GM03348 (cell line): Measurements from ENCODE around the gene MANEA.
"Not testable (repeated sequence)": the region's sequence is repeated elsewhere in the genome, so short reads cannot be mapped to it uniquely, and the experiment has no call there.

Experiments
- DNase-seq: peaks from one replicate; pipeline ENCODE4 v3.0.0; 2012; ENCODE audit warnings: low spot score

MANEA gene, protein sequence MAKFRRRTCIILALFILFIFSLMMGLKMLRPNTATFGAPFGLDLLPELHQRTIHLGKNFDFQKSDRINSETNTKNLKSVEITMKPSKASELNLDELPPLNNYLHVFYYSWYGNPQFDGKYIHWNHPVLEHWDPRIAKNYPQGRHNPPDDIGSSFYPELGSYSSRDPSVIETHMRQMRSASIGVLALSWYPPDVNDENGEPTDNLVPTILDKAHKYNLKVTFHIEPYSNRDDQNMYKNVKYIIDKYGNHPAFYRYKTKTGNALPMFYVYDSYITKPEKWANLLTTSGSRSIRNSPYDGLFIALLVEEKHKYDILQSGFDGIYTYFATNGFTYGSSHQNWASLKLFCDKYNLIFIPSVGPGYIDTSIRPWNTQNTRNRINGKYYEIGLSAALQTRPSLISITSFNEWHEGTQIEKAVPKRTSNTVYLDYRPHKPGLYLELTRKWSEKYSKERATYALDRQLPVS

DNA sequence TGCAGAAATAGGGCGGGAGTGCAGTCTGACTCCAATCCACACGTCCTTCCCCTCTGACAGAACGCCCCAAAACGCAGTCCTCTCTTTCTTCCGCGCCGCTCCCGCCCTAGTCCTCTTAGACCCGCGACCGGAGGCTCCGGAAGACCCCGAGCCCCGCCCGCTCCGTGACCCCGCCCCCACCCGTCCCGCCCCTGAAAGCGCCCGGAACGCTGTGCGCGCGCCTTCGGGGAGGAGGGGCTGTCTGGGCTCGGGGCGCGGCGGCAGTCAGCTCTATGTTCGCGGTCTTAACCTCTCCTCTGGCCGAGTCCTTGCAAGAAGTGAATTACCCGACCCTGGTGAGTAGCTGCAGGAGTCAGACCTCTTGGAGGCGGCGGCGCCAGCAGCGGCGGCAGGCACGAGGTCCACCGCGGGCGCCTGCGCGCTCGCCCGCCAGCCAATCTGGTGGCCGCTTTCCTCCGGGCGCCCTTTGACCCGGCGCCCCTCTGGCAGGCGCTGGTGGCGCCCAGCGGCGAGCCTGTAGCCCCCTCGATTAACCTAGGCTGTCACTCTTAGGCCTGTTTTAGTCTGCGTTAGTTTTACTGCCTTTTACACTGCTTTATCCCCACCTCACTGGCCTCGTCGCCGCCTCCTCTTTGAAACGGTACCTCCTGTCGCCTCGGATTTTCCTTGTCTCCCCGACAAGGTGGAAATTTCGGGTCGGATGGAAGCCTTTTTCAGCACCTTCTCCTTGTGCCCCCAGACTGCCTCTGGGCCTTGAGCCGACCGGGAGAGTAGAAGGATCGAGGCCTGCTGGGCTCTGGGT, at the start of gene MANEA:
MANEA (plus strand) TSS at position 232 of the 802 bp plus-strand sequence. CDS start 8,905 bp downstream, outside the sequence.
- peak; percentile 94 for DNase-seq

DNA sequence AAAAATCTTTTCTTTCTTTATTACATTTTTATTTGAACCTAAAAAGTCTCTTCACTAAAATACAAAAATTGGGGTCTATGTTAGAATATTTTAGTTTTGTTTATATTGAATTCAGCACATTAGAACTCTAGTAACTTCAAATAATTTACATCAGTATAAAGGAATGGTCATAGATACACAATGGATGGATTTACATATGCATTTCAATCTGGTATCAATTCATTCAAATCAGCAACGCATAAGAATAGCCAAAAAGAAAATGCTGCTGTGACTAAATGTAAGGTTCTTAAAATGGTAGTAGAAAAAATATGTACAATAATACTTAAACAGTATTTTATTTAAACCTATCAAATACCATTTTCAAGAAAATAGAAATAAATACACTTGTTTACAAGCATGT, 47.6 kb upstream of the MANEA start:
- no peak for DNase-seq

GRCh38 chr6:95530176-95530819, 47.0 kb upstream of the MANEA start:
- no peak for DNase-seq

- DNase-seq: no peak
These were observed 33.5 kb upstream of the MANEA start for GRCh38 chr6:95543798-95544197.

DNA sequence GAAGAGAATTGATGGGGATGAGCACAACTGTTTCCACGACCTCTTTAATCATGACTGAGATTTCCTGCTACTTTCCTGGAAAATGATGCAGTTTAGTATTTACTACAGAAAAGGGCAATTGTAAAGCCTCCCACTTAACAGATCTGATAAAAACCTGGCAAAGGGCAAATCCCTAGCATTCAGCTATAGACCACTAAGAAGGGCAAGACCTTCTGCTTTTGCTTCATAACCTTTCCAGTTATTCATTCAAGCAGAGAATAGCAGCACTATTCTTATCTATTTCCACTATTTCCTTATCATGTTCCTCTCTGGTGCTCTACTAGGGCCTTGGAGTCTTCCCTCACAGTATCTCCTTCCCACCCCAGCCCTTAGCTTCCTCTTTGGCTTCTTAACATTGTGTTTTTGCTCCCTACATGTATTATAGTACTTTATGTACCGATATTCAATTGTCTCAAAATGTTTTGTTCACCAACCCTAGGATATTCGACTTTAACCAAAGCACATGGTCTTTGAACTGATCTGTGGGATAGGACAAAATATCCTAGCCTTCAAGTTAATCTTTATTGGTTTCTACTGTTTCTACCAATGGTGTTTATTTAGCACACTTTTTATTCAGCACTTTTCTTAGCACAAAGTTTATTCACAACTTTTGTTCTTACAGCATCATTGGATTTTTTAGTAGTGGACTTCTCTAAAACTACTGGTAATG, 32.7 kb upstream of the MANEA start:
- no peak for DNase-seq

DNA sequence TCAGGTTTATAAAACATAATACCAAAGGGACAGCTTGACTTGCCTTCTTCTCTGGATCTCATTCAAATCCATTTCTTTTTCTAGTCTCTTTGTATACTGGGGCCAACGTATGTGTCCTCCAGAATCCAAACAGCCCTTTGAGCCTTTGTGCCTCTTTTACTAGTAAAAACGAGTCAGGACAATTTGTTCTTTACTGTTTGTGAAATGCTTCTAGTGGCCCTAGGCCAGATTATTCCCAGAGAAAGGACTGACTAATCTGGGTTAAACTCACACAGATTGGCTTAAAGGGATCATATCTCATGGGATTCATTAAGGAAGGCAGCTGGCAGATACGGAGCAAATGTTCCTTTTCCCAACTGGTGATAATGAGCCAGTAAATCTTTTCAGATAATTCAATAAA, 32.1 kb upstream of the MANEA start:
- DNase-seq: no peak

GRCh38 chr6:95545686-95546085, 31.6 kb upstream of the MANEA start:
- no peak for DNase-seq

- DNase-seq: no peak
These were observed 31.2 kb upstream of the MANEA start for GRCh38 chr6:95546148-95546547.

GRCh38 chr6:95547043-95547442, 30.3 kb upstream of the MANEA start:
- DNase-seq: no peak

DNA sequence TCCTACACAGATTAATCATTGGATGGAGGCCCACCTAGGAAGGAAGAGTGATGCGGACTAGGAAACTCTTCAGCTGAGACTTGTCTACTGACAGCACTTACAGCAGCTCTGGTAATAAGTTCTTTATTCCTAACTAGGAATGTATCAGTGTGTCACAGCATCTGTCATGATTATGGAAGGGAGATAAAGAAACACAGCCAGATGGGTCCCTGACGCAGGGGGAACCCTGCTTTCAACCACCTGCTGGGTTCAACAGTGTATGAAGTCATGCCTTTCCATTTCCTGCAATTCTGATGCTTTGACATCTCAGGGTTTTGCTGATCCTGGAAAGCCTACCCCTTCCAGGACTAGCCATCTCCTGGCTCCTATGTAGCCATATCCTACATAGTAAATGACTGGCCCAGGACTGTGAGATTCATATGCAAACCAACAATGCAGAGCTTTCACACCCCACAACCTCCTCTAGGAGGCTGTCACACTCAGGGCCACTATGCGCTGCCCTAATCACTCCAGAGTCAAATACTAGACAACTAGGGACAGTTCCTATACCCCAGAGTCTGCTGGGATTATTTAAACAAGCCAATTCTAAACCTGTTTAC, 29.0 kb upstream of the MANEA start:
- DNase-seq: no peak

- DNase-seq: no peak
These were observed 25.5 kb upstream of the MANEA start for GRCh38 chr6:95551678-95552324.

DNA sequence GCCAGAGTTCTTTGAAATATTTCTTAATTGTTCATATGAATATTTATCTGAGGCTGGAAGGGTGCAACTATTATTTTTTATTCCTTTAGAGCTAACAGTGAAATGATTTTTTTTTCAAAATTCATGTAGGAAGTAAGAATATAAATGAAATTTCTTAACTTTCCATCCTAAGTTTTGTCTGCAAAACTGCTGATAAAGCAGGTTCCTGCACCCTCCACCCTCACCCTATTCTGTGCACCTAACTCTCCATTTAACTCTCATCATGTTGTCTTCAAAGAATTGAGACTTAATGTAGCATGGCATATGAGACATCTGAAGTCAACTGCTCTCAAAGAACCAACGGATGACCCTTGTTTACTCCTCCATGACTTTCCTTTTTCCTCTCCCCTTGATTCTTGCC, 23.5 kb upstream of the MANEA start:
- DNase-seq: no peak

- not testable (repeated sequence) for DNase-seq
These were observed 16.4 kb upstream of the MANEA start for GRCh38 chr6:95560956-95561355.

GRCh38 chr6:95569560-95569959, 7.8 kb upstream of the MANEA start:
- no peak for DNase-seq

DNA sequence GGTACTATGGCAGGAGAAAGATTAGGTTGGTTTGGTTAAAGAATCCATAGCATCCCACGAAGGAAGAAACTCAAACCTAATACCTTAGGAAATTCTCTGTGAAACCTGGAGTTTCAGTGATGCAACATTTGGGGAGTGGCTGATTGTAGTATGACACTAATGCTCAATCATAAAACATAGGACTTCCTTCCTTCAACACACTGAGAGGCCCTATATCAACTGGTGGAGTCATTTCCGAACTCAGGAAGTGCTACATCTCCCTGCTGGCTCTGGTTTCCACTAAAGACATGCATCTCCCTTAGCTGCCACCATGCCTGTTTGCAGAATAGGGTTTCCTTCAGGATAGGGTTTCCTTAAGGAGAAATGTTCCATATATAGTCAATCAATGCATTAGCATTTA, 5.2 kb upstream of the MANEA start:
- no peak for DNase-seq

DNA sequence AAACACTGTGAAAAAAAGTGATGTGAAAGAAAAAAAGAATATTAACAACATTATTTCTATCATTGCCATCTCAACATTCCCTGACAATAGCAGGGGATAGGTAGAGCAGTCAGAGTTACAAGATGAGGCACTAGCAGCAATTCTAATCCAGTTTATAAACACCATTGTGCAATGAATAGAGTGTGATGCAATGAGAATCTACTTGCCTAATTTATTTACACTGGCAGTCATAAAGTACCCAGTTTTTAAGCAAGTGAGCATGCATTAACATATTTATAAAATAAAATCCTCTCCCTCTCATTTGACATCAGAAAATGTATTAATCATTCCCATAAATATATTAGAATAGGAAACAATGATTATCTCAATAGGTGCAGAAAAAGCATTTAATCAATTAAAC, 2.5 kb upstream of the MANEA start:
- peak; percentile 11 for DNase-seq

DNA sequence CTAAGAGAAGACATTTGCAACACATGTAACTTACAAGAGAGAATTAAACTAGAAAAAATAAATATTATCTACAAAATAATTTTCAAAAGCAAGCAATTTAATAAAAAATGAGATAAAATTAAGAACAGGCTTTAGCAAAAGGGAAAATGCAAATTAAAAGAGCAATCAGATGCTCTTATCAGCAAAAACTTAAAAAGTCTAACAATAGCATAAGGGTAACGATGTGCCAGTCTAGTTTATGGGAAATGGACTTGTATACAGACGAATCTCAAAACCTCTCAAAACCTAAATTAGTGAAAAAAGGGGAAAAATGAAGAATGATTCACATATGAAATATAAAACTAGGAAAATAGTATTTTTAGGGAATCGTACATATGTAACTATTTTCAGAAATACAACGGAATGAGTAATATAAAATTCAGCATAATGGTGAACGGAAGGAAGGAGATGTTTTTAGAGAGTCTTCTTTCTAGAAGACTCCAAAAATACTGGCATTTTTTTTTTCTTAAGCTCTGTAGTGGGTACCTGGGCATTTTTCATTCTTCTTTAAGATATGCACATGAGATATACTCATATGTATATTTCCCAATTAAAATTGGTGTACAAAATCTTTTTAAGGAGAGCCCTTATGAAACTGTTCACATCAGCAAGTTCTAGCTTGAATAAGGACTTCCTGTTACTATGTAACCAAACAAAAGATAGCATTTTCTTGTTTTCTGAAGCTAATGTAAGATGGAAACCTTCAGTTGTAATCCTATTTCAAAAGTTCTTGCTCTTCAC, 927 bp upstream of the MANEA start:
- DNase-seq: no peak

GRCh38 chr6:95576998-95577303, 384 bp upstream of the MANEA start:
- DNase-seq: no peak

- DNase-seq: no peak
These were observed 723 bp downstream of the MANEA start for GRCh38 chr6:95578106-95578410.

GRCh38 chr6:95581073-95581472, 3.7 kb downstream of the MANEA start:
- DNase-seq: no peak

DNA sequence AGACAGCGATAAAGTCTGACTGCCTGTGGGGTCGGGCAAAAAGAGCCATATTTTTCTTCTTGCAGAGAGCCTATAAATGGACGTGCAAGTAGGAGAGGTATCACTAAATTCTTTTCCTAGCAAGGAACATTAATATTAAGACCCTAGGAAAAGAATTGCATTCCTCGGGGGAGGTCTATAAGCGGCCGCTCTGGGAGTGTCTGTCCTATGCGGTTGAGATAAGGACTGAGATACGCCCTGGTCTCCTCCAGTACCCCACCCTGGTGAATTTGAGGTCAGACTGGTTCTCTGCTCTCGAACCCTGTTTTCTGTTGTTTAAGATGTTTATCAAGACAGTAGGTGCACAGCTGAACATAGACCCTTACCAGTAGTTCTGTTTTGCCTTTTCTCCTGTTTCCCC, 6.9 kb downstream of the MANEA start:
- DNase-seq: not testable (repeated sequence)
